HG03520 (cell line): ENCODE measurements around the gene CPT1B.
"Not testable (repeated sequence)": the region's sequence is repeated elsewhere in the genome, so short reads cannot be mapped to it uniquely, and the experiment has no call there.

Source experiments
- ATAC-seq: cut with Tn5 transposase; IDR thresholded peaks from one replicate; pipeline ENCODE4 v1.9.1; 2021; ENCODE audit warnings: mild to moderate bottlenecking, moderate library complexity; ENCODE audit not compliant: unreplicated experiment

CPT1B gene

GRCh38 chr22:50577987-50578775 lies at the start of gene CPT1B:
Gene CPT1B (minus strand): TSS chr22:50578427. CDS start chr22:50577915, 512 bp downstream.
- no peak for ATAC-seq

DNA sequence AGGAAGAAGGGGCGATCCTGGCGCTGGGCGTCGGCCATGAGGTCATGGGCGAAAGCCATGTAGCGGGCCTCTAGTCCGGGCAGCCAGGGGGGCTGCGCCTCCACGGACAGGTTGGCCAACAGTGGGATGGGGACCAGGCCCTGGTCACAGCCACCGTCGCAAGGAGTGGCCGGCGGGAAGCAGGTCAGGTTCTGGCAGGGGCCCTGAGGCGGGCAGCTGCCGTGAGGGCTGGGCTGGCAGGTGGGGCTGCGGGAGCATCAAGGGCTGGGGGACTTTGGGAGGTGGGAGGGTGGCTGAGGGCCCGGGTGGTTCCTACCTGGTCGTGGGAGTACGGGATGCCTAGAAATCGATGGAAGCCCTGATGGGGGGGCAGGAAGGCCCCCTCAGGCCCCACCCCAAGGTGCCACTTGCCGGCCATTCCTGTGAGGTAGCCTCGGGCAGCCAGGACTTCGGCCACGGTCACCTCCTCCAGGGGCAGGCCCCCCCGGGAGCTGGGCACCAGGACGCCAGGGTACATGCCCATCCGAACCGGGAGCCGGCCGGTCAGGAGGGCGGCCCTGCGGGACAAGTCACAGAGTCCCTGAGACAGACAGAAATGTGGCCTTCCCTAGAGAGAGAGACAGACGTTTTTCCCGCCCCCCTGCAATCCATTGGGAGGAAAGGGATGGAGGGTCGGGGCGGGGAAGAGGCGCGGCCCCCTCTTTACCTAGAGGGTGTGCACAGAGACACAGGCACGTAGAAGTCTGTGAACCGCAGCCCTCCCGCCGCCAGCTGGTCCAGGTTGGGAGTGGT lies 48.8 kb upstream of the CPT1B start:
- no peak for ATAC-seq

- no peak for ATAC-seq
Measured at GRCh38 chr22:50626314-50626849, 48.2 kb upstream of the CPT1B start.

GRCh38 chr22:50625568-50626313 lies 47.5 kb upstream of the CPT1B start:
- no peak for ATAC-seq

- ATAC-seq = no peak
Measured at GRCh38 chr22:50625131-50625567, 46.9 kb upstream of the CPT1B start.

- no peak for ATAC-seq
Measured at GRCh38 chr22:50624347-50625130, 46.3 kb upstream of the CPT1B start.

DNA sequence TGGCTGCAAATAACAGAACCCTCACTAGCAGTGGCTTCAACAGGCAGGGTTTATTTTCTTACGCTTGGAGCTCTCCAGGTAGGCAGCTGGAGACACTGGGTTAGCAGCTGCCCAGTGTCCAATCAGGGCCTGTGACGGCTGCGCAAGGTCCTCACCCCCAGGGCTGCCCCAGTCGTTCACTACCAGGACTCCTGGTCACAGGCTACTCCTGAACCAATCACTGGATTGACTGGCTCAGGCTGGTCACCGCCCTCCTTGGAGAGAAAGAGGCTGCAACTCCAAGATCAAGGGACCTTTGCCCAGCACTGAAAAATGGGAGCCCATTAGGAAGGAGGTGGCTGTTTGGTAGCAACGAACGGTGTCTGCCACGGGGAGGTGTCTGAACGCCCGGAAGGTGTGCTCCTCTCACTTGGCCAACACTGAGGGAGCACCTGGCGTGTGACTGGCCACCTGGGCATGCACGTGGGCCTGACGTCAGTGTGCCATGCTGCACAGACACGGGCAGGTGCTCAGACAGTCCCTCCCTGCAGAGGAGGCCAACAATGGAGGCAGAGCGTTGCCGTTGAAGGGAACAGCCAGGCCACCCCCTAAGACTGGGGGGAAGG lies 44.6 kb upstream of the CPT1B start:
- no peak for ATAC-seq

GRCh38 chr22:50621948-50622722 lies 43.9 kb upstream of the CPT1B start:
- no peak for ATAC-seq

- ATAC-seq = no peak
Measured at GRCh38 chr22:50621356-50621880, 43.2 kb upstream of the CPT1B start.

- peak; percentile 60 for ATAC-seq
Measured at GRCh38 chr22:50620593-50621355, 42.5 kb upstream of the CPT1B start.

- ATAC-seq = not testable (repeated sequence)
Measured at GRCh38 chr22:50614296-50614695, 36.1 kb upstream of the CPT1B start.

DNA sequence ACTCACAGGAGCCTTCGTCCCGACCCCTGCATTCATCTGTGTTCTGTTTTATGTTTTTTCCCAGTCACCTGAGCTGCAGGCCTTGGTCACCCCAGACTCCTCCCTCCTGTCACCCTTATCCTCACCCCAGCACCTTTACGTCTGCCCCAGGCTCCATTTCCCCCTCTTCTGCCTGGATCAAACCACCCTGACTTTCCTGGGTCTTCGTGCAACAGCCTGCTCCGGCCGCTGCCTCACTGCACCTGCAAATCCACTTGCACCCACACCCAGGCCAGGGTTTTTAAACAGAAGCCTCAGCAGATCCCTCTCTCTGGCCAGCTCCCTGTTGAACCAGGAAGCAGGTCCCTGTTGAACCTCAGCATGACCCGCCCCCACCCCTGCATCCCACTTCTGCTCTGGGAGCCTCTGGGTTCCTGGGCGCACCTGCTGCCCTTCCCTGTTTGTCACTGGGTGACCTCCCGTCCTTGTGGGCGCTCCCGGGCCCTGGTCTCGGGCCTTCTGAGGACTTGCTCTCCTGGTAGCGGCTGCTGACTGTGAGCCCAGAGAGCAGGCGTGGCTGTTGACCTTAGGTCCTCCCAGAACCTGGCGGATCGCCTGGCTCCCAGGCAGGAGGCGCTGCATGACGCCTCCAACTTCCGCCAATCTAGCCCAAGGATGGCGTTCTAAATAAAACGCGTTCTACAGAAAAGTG lies 35.2 kb upstream of the CPT1B start:
- no peak for ATAC-seq

DNA sequence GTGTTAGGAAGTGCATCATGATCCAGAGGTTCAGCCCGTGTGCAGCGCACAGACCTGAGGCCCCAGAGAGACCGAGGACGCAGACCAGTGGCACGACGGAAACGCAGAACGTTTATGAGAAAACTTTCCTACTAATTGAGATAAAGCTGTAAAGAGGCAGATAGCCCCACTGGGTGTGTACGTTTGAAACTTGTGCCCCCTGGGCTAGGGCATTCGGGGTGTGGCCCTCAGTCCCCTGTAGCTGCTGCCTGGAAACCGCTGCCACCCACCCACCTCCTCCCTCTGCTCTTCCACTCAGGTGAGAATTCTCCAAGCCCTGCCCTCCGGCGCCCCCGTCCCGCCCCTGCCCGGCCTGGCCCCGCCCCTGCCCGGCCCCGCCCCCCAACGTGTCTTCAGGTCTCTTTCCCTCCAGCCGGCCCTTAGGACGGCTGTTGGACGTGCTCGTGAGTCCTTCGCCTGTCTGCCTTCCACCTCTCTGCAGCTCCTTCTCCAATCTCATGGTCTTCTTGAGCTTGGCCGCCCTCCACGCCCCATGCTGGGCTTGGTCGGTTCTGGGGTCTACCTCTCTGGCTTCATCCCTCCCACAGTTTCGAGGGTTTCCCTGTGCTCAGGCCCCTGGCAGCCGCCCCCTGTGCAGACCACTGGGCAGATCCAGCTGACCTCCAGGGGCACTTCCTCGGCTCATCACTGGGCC lies 34.4 kb upstream of the CPT1B start:
- ATAC-seq = no peak

GRCh38 chr22:50612168-50612527 lies 33.9 kb upstream of the CPT1B start:
- ATAC-seq = no peak

DNA sequence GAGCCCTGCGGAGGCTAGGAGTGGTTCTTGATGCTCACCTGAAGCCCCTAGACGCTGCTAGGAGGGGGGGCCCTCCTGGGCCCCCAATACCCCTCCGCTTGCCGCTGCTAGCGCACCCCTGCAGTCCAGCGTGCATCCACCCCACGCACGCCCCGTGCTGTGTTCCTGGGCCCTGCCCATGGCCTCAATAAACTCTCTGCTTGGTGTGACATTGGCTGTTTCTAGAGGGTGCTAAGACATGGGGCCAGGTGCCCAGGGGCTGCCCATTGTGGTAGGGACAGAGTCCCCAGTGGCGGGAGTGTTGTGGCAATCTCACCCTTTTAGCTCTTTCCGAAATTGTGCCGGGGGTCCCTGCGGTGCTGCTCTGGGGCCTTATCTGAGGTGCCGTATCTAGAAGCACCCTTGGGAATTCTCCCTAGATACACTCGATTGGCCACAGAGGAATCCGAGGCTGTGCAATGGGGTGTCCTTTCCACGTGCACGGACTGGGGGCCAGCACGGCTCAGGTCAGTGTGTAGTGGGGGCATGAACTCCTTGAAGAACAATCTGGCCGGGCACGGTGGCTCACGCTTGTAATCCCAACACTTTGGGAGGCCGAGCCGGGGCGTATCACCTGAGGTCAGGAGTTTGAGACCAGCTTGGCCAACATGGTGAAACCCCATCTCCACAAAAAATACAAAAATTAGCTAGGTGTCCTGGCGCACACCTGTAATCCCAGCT lies 33.3 kb upstream of the CPT1B start:
- ATAC-seq = no peak

DNA sequence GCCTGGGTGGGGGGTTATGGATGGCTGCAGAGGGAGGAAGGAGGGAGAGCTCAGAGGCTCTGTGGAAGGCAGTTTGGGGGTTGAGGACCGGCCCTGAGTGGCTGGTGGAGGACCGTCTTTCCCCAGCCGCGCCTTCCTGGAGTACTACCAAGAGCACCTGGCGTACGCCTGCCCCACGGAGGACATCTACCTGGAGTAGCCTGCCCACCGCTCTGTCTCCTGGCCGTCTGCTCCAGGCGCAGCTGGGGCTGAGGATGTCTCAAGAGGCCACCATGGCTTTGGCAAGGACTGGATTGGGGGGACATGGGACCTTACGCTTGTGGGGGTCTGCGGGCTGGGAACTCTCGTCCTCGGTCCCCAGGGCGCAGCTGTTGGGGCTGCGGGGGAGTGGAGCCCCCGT lies 32.4 kb upstream of the CPT1B start:
- ATAC-seq = no peak
